Endothelial cell of umbilical vein (primary cell): ENCODE data around the gene DPYD. TPM values are rescaled to one million over a fixed set of nuclear protein-coding genes. Genes with fewer than 3 reads are reported as not detected.

Experiments
- BruUV-seq: library from RNA; stranded (reverse); fragments of 400-500 nt; replicated peaks from 2 replicates; lab custom pipeline; 2021; lab: Mats Ljungman, UMichigan
- CTCF ChIA-PET: fragments of 300-600, 350-600 bp; sonication (Branson Sonifier 250); formaldehyde crosslinking; loops from one replicate; lab custom pipeline; 2021; ENCODE audit warnings: antibody characterized with exemption, inconsistent platforms; lab: Charles Lee
- POLR2A ChIA-PET: fragments of 300-600, 350-600 bp; sonication (Branson Sonifier 250); formaldehyde crosslinking; loops from one replicate; lab custom pipeline; 2021; ENCODE audit warnings: antibody characterized with exemption, inconsistent platforms; lab: Charles Lee
- DNase-seq: peaks from one replicate; pipeline ENCODE4 v3.0.0-alpha.2; 2011; ENCODE audit warnings: low read depth, low spot score
- FAIRE-seq: peaks from 2 replicates; lab custom pipeline; 2011; peaks lifted over from hg19 to GRCh38; lab: Jason Lieb, UNC
- H2AFZ ChIP-seq: 2 replicates; pipeline ENCODE4 v1.6.0; 2012; ENCODE audit warnings: low read depth, low read length, control low read depth, inconsistent platforms
- H3K27ac ChIP-seq: 2 replicates; pipeline ENCODE4 v1.5.1; 2011; ENCODE audit warnings: low read depth, mild to moderate bottlenecking, control low read depth, low read length, moderate library complexity; ENCODE audit not compliant: insufficient read depth
- H3K27me3 ChIP-seq, 2 experiments: 2 replicates each; pipeline versions ENCODE4 v1.6.0 to v1.6.1; 2011; ENCODE audit warnings: low read length in 2 of 2, mixed read lengths in 1 of 2; ENCODE audit not compliant: control insufficient read depth in 2 of 2, insufficient read depth in 2 of 2
- H3K36me3 ChIP-seq, 2 experiments: 2 replicates in 1 of 2; 3 replicates in 1 of 2; pipeline ENCODE4 v1.5.1; 2011; ENCODE audit warnings: low read length in 2 of 2, mild to moderate bottlenecking in 1 of 2, moderate library complexity in 1 of 2; ENCODE audit not compliant: control insufficient read depth in 2 of 2, insufficient read depth in 2 of 2; ENCODE audit errors: extremely low read depth in 1 of 2
- H3K4me1 ChIP-seq: 3 replicates; pipeline ENCODE4 v1.5.1; 2011; ENCODE audit warnings: mild to moderate bottlenecking, low read length; ENCODE audit not compliant: control insufficient read depth, insufficient read depth; ENCODE audit errors: extremely low read depth
- H3K4me2 ChIP-seq: 2 replicates; pipeline ENCODE4 v1.6.1; 2011; ENCODE audit warnings: low read length, control low read depth, mixed read lengths; ENCODE audit not compliant: insufficient read depth
- H3K4me3 ChIP-seq, 3 experiments: fragments of 200-600 bp in 1 of 3; sonication (generic), shearing (Covaris generic) in 1 of 3; replicated peaks in 1 of 3; 2 replicates each; pipeline ENCODE4 v1.5.1; 2011 to 2016; ENCODE audit warnings: control low read depth in 3 of 3, low read length in 3 of 3, mild to moderate bottlenecking in 2 of 3, inconsistent platforms in 1 of 3, low read depth in 1 of 3, moderate library complexity in 1 of 3; ENCODE audit not compliant: insufficient read depth in 1 of 3
- H3K79me2 ChIP-seq: 2 replicates; pipeline ENCODE4 v1.6.0; 2012; ENCODE audit warnings: low read length, inconsistent platforms; ENCODE audit not compliant: control insufficient read depth, insufficient read depth
- H3K9ac ChIP-seq: replicated peaks from 2 replicates; pipeline ENCODE3; 2011; ENCODE audit warnings: low read length, control low read depth; ENCODE audit not compliant: insufficient read depth; ENCODE audit errors: extremely low read depth
- H3K9me1 ChIP-seq: replicated peaks from 3 replicates; pipeline ENCODE4 v1.6.0; 2011; ENCODE audit warnings: mild to moderate bottlenecking, low read length; ENCODE audit not compliant: control insufficient read depth, insufficient read depth; ENCODE audit errors: extremely low read depth
- H3K9me3 ChIP-seq: replicated peaks from 2 replicates; pipeline ENCODE4 v1.5.1; 2012; ENCODE audit warnings: low read length, inconsistent platforms; ENCODE audit not compliant: control insufficient read depth, insufficient read depth
- H4K20me1 ChIP-seq: replicated peaks from 2 replicates; pipeline ENCODE3; 2011; ENCODE audit warnings: mild to moderate bottlenecking, low read length; ENCODE audit not compliant: control insufficient read depth, insufficient read depth; ENCODE audit errors: extremely low read depth
- CTCF ChIP-seq, 2 donors: IDR thresholded peaks; 1 replicate in 1 of 2; 2 replicates in 1 of 2; pipeline ENCODE4 v1.5.1; 2011; ENCODE audit warnings: low read length in 2 of 2, mild to moderate bottlenecking in 2 of 2, moderate library complexity in 2 of 2, control low read depth in 1 of 2, inconsistent platforms in 1 of 2, low read depth in 1 of 2; ENCODE audit not compliant: insufficient read depth in 1 of 2; ENCODE audit errors: extremely low read depth in 1 of 2
- FOS ChIP-seq: IDR thresholded peaks from 2 replicates; pipeline ENCODE4 v1.6.1; 2011; ENCODE audit warnings: mild to moderate bottlenecking, low read length, moderate library complexity, borderline replicate concordance; ENCODE audit not compliant: insufficient read depth
- GATA2 ChIP-seq: IDR thresholded peaks from 2 replicates; pipeline ENCODE4 v1.7.0; 2011; ENCODE audit warnings: low read depth, mild to moderate bottlenecking, moderate library complexity, mixed read lengths, low read length; ENCODE audit not compliant: insufficient read length, insufficient read depth
- JUN ChIP-seq: IDR thresholded peaks from 2 replicates; pipeline ENCODE4 v1.6.1; 2011; ENCODE audit warnings: borderline replicate concordance, low read depth; ENCODE audit not compliant: insufficient read length, insufficient read depth
- MAX ChIP-seq: IDR thresholded peaks from 2 replicates; pipeline ENCODE4 v1.6.1; 2011; ENCODE audit not compliant: insufficient read depth, insufficient read length
- MYC ChIP-seq: IDR thresholded peaks from one replicate; pipeline ENCODE4 v1.6.1; 2011; ENCODE audit warnings: mild to moderate bottlenecking, low read depth, low read length
- POLR2A ChIP-seq: IDR thresholded peaks from 2 replicates; pipeline ENCODE4 v1.6.1; 2012; ENCODE audit warnings: low read depth, mild to moderate bottlenecking, control low read depth, low read length
- POLR2AphosphoS5 ChIP-seq: IDR thresholded peaks from 2 replicates; pipeline ENCODE4 v1.6.1; 2012; ENCODE audit warnings: low read depth, mild to moderate bottlenecking, control low read depth, low read length, moderate library complexity; ENCODE audit not compliant: insufficient read depth
- dilution Hi-C: fragments of 300-500 bp; cut with MboI; formaldehyde crosslinking; loops from one replicate; pipeline ENCODE4 v1.15.0; 2019; ENCODE audit warnings: low sequenced_read_pairs; ENCODE audit not compliant: extremely low pct_ligation_motif_present
- intact Hi-C: fragments of 100-400 bp; cut with micrococcal nuclease; formaldehyde crosslinking; loops from one replicate; pipeline ENCODE4 v1.10.0; 2022
- polyA plus RNA-seq, 4 experiments: library from polyadenylated mRNA; depleted of rRNA in 3 of 4; stranded (reverse) in 3 of 4; unstranded in 1 of 4; fragments of >200 nt; gene quantifications; 2 replicates each; pipeline versions ENCODE4 v1.2.1 to v1.2.3, GENCODE V29; 2011 to 2012; ENCODE audit warnings: missing spikeins in 1 of 4
- total RNA-seq: library from RNA; stranded (reverse); gene quantifications from 2 replicates; pipeline ENCODE4 v1.2.3, GENCODE V29; 2021

DPYD gene
- total and polyA plus RNA-seq, 2 donors (not counting 3 experiments of a cell fraction or from before 2014, with no cell fraction given), result 4.6 to 15.1 TPM

GRCh38 chr1:97524211-97524610, 396.6 kb downstream of the DPYD start:
- Histone ChIP-seq H2AFZ (no peak overlapping the region), H4K20me1 (no peaks in the 10 kb centered on the region), H3K27me3 (no peaks in the 10 kb centered on the region), H3K79me2 (no peaks in the 10 kb centered on the region), H3K4me1 (no peaks in the 10 kb centered on the region), H3K27ac (no peak overlapping the region), H3K36me3 (no peaks in the 10 kb centered on the region), H3K9ac (no peak overlapping the region), H3K4me3 (no peak overlapping the region), H3K4me2 (no peak overlapping the region), H3K9me3 (no peaks in the 10 kb centered on the region), H3K9me1 (no peaks in the 10 kb centered on the region)
- BruUV-seq, result no TSS peak
- ChIA-PET CTCF (no interaction called here), POLR2A (no interaction called here)
- no peak for FAIRE-seq
- intact Hi-C loops (loop anchor here (10.0 kb wide), 1 partner anchor 389 kb away; no protein-coding TSS in a partner anchor), dilution Hi-C loops (no loop called here)
- DNase-seq, result no peak
- TF ChIP-seq FOS, result peak; percentile 12
- TF ChIP-seq JUN, result no peak
- TF ChIP-seq POLR2AphosphoS5, result no peak
- no peak for TF ChIP-seq MAX
- TF ChIP-seq CTCF (IDR thresholded peaks at IDR 0.05; ENCODE audit: extremely low read depth in 1 of 2, insufficient read depth in 1 of 2, low read depth in 1 of 2, low read length in 2 of 2), result no peak
- no peak for TF ChIP-seq GATA2
- no peak for TF ChIP-seq MYC
- TF ChIP-seq POLR2A, result no peak
